SIG-M5 (cell line): ENCODE results near the gene RNASEH1.

Experiments
- DNase-seq: peaks from one replicate; lab custom pipeline; 2025; lab: John Stamatoyannopoulos, UW

RNASEH1 gene

DNA sequence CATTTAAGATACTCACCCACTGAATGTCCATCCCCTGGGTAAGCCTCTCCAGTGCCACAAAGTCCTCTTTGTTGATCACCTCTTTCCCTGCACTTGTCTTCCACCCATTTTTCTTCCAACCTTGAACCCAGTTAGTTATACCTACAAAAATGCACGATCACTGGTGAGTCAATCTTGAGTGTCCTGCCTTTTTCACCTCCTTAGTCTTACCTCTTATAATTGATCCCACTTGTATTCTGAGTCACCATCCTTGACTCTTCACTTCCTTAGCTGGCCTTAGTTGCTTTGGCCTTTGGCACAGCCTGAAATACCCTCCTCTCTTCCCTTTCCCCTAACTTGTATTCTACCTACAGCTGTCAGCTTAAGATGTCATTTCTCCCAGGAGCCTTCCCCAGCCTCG, 10.2 kb downstream of the RNASEH1 start:
- no peak for DNase-seq

GRCh38 chr2:3545788-3546478, 12.2 kb downstream of the RNASEH1 start:
- no peak for DNase-seq

- no peak for DNase-seq
Observed at GRCh38 chr2:3543023-3543683, 15.0 kb downstream of the RNASEH1 start.

DNA sequence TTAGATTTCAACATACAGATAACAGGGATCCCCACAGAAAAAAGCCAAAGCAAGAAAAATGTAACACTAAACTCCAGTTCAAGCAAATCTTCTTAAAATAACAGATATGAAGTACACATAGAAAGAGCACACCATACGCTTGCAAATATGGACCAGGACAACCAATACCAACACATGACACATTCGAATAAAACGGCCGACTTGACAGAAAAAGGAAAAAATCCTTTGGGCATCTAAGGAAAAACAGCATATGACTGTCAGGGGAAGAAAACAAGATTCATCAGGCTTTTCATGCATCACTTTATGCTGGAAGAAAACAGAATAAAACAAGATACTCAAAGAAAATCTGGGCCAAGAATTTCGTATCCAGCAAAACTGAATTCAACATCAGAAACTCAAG, 16.0 kb downstream of the RNASEH1 start:
- DNase-seq = no peak

DNA sequence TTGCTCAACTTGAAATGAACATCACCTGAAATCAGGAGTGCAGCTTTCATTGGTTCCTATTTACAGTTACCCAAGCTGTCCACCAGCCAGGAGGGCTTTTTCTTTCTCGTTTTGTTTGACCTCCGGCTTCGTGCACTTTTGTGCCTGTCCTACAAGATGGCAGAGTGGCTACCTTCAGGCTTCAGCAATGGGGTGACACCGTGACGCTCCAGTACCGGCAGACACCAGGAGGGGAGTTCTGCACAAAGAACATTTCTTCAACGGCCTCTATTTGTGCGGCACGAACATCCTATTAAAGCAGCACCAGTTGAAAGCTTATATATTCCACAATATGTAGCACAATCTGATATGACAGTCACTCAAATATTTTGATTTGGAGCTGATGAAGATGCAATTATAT, 18.3 kb downstream of the RNASEH1 start:
- DNase-seq = no peak

GRCh38 chr2:3536682-3537632, 21.2 kb downstream of the RNASEH1 start:
- DNase-seq = no peak

DNA sequence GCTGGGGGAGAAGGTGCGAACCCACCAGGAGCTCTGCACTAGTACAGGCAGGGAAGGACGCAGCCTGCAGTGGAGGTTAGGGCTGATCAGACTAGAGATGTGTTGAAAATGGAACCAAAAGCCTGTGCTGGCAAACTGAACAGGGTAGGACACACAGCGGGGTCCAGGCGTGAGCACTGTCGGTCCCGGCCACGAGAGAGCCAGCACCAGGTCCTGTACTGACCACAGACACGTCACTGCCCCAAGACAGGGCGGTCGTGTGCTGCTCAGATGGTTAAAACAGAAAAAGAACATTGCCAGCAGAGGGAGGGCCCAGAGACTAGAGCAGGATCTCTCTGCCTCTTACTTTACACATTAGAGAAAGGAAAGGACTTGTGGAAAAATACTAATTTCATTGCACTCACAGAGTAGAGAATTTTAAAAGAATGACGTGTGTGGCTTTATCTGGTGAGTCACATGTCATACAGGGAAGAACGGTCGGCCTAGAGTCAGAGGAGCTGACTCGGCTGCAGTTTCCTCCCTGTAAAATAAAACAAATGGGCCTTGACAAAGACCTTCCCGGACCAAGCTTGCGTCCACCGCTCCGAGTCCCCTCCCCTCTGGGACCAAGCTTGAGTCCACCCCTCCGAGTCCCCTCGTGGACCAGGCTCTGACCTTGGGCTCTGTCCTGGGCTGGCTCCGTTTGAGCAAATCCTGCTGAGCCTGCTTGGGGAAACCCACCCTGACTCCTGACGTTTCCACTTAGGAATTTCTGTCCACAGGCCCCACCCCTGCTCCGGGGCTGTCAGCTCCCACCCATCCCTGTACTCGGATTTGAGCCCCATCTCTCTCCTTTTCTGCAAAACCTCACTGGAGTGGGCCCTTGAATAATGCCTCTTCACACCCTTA, 22.1 kb downstream of the RNASEH1 start:
- no peak for DNase-seq

- no peak for DNase-seq
Observed at GRCh38 chr2:3535467-3535793, 22.7 kb downstream of the RNASEH1 start.

GRCh38 chr2:3534251-3534814, 23.8 kb downstream of the RNASEH1 start:
- DNase-seq = no peak

DNA sequence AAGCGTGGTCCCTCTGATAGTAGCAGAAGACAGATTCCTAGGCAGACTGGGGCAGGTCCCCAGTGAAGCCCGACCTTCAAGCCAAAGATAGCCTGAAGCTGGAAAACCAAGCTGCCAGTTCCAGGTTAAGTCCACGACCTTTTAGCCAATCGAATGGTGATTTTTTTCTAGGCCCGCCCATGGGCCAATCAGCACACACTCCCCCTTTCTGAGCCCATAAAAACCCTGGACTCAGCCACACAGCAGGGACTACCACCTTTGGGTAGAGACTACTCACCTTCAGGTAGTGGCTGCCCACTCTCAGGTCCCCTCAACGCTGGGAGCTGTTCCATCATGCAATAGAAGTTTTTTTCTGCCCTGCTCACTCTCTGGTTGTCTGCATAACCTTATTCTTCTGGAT, 24.3 kb downstream of the RNASEH1 start:
- DNase-seq = no peak

DNA sequence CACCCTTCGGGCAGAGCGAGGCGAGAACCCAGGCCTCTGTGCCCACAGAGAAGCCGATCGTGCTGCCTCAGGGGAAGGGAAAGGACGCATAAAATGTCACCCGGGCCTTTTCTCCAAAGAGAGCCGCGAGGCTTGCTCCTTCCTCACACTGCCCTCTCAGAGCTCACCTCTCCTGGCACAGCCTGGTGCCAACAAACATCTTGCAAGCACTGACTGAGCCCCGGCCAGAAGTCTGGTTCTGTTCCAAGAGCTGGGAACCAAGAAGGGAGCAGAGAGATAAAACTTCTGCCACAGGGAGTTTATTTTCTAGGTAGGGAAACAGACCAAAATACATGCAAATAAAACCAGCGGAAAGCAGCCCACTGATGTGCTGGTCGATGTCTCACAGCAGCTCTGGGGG, 25.2 kb downstream of the RNASEH1 start:
- DNase-seq = no peak

DNA sequence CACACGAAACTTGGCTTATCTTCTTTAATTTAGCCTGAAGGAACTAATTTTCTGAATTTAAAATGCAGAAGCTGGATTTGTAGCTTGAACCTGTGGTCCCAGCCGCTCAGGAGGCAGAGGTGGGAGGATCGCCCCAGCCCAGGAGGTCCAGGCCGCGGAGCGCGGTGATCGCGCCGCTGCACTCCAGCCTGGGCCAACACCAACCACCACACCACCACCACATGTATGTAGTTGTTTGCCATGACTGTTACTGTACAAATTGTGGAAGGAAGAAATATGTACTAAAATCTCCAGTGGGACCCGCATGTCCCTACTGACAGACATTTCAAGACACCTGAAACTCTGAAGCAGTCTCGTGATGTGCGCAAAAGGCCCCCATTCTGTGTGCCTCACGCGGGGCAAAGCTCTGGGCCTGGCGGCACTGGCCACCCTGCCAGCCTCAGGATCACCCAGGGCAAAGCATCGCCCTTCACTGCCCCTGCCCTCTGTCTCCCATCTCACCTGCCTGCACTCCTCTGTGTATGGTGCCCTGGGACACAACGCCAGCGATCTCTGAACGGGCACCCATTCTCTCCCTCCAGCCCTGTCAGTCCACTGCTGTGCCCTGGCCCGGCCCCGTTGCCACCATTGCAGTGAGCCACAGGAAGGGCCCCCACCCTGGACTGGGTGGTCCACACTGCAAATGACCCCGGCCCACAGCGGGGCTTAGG, 28.7 kb downstream of the RNASEH1 start:
- DNase-seq = no peak

- DNase-seq = no peak
Observed at GRCh38 chr2:3527886-3528785, 30.0 kb downstream of the RNASEH1 start.

- no peak for DNase-seq
Observed at GRCh38 chr2:3526871-3527270, 31.3 kb downstream of the RNASEH1 start.

DNA sequence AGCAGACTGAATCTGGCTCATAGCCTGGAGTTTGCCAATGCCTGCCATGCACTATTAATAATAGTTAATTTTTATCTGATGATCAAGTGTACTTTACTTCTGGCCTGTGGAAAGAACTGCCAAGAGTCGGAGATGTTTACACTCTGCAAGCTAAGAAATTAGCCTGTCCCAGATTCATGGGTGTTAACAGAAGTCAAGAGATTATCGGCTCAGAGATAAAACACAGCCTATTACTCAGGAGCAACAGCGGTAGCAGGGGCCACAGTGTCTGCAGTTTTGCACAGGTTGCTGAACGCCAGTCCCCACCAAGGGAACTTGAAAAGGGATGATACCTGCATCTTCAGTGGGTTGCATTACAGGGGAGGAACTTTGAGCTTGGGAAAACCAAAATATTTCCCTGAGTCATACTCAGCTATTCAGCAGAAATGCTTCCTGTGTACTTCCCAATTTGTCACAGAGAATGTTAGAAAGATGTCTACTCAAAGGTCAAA, 34.5 kb downstream of the RNASEH1 start:
- DNase-seq = no peak

DNA sequence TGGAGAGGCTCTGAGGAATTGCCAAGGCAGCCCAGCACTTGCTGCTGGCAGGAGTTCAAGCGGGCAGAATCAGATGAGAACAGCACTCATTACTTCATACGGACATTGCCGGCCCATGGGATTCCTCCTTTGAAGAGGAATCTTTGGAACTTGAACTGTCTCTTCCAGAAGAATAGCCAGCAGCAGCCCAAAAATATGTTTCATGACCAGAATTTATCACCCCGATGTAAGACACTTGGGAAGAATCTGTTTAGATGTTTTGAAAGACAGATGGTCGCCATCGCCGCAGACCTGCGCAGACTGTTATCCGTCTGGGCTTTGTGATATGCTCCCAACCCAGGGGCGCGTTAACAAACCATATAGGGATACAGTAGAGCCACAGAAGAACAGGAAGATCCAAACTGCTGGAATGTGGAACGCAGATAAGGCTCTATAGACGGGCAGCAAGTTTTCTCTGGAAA, 35.1 kb downstream of the RNASEH1 start:
- DNase-seq = no peak

- no peak for DNase-seq
Observed at GRCh38 chr2:3520591-3520990, 37.5 kb downstream of the RNASEH1 start.

- DNase-seq = no peak
Observed at GRCh38 chr2:3519255-3520205, 38.6 kb downstream of the RNASEH1 start, which contains the start of gene ADI1. Gene ADI1 (minus strand): TSS chr2:3519531. CDS start chr2:3519487, 44 bp downstream.
